ENCODE measurements around the gene HPS3. TPM values are rescaled to one million over a fixed set of nuclear protein-coding genes. Genes with fewer than 3 reads are reported as not detected.

HPS3 gene
- polyA plus RNA-seq, 1 donor from 2014 or later: 17.1 TPM

DNA sequence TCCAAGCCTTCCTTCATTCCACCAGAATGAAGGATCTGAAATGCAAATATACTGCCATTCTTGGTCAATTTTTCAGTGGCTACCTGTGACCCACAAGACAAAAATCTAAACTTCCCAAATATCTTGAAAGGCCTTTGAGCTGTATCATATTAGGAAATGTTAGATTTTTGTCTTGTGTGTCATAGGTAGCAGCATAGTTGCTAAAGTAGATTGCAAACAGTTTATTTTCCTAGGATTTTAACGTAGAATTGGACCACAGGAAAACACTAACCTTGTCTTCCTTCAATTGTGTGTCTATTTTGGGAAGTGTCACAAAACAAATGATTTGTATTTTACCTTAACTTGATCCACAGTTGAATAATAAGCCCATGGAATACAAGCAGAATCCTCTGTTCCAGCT is 49.8 kb downstream of the HPS3 start:
- Histone ChIP-seq H4K20me1 (ENCODE audit: insufficient read depth) (no peaks in the 10 kb centered on the region), H3K27me3 (ENCODE audit: insufficient read depth, low read depth, low read length) (no peaks in the 10 kb centered on the region), H3K9me2 (ENCODE audit: insufficient read depth, low read length) (no peaks in the 10 kb centered on the region), H3K36me3 (ENCODE audit: insufficient read depth, low read length) (no peaks in the 10 kb centered on the region), H3K9me3 (ENCODE audit: low read length) (peaks cover 7% of the 10 kb centered on the region), H3K4me2 (ENCODE audit: low read length) (no peak overlapping the region), H3F3A (ENCODE audit: insufficient read depth, low read length, poor library complexity, severe bottlenecking) (no peaks in the 10 kb centered on the region), H3K27ac (ENCODE audit: low read length) (no peak overlapping the region), H3K9ac (ENCODE audit: low read length) (no peak overlapping the region), H2AFZ (ENCODE audit: low read depth, low read length) (no peak overlapping the region), H3K4me3 (ENCODE audit: low read length) (no peak overlapping the region), H3K79me2 (replicated peaks; ENCODE audit: insufficient read depth, low read length) (no peaks in the 10 kb centered on the region)
- TF ChIP-seq POLR2AphosphoS5 (IDR thresholded peaks at IDR 0.05): no peak

DNA sequence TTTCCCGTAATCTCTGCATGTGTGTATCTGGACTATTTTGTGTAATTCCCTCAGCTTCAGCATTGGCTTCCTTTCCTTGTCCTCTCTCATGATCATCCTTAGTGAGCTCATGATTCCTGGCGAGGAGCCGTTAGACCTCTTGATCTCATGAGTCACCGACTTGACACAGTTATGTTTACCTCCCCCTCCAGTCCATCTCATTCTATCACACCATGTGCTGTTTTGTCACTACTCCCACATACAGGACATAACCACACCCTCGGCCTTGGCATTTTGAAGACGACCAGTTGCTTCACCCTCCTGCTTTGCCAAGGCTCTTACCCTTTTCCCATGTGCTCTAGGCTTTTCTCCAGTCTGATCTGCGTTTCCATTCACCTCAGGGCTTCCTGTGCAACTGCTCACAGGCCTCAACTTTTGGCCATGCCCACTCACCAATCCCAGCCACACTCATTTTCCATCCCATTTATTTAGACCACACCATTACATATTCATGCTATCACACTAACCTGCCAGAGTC is 50.7 kb downstream of the HPS3 start:
- TF ChIP-seq, protein P1, sequence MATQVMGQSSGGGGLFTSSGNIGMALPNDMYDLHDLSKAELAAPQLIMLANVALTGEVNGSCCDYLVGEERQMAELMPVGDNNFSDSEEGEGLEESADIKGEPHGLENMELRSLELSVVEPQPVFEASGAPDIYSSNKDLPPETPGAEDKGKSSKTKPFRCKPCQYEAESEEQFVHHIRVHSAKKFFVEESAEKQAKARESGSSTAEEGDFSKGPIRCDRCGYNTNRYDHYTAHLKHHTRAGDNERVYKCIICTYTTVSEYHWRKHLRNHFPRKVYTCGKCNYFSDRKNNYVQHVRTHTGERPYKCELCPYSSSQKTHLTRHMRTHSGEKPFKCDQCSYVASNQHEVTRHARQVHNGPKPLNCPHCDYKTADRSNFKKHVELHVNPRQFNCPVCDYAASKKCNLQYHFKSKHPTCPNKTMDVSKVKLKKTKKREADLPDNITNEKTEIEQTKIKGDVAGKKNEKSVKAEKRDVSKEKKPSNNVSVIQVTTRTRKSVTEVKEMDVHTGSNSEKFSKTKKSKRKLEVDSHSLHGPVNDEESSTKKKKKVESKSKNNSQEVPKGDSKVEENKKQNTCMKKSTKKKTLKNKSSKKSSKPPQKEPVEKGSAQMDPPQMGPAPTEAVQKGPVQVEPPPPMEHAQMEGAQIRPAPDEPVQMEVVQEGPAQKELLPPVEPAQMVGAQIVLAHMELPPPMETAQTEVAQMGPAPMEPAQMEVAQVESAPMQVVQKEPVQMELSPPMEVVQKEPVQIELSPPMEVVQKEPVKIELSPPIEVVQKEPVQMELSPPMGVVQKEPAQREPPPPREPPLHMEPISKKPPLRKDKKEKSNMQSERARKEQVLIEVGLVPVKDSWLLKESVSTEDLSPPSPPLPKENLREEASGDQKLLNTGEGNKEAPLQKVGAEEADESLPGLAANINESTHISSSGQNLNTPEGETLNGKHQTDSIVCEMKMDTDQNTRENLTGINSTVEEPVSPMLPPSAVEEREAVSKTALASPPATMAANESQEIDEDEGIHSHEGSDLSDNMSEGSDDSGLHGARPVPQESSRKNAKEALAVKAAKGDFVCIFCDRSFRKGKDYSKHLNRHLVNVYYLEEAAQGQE (IDR thresholded peaks at IDR 0.05; ENCODE audit: borderline replicate concordance): no peak
- TF ChIP-seq EP300 (conservative IDR thresholded peaks at IDR 0.05; ENCODE audit: poor library complexity, severe bottlenecking) (no peak), POLR2AphosphoS5 (IDR thresholded peaks at IDR 0.05) (no peak), MXI1 (conservative IDR thresholded peaks at IDR 0.05; ENCODE audit: poor library complexity, severe bottlenecking) (no peak), EZH2 (IDR thresholded peaks at IDR 0.05; ENCODE audit: borderline replicate concordance, insufficient read depth, low read length, poor library complexity, severe bottlenecking) (no peak), RAD21 (conservative IDR thresholded peaks at IDR 0.05) (no peak), SMC3 (conservative IDR thresholded peaks at IDR 0.05; ENCODE audit: poor library complexity) (no peak), TAF1 (IDR thresholded peaks at IDR 0.05; ENCODE audit: low read depth) (no peak)
- TF ChIP-seq, protein P2, sequence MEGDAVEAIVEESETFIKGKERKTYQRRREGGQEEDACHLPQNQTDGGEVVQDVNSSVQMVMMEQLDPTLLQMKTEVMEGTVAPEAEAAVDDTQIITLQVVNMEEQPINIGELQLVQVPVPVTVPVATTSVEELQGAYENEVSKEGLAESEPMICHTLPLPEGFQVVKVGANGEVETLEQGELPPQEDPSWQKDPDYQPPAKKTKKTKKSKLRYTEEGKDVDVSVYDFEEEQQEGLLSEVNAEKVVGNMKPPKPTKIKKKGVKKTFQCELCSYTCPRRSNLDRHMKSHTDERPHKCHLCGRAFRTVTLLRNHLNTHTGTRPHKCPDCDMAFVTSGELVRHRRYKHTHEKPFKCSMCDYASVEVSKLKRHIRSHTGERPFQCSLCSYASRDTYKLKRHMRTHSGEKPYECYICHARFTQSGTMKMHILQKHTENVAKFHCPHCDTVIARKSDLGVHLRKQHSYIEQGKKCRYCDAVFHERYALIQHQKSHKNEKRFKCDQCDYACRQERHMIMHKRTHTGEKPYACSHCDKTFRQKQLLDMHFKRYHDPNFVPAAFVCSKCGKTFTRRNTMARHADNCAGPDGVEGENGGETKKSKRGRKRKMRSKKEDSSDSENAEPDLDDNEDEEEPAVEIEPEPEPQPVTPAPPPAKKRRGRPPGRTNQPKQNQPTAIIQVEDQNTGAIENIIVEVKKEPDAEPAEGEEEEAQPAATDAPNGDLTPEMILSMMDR (IDR thresholded peaks at IDR 0.05; ENCODE audit: poor library complexity, severe bottlenecking): no peak
- no peaks in the 10 kb centered on the region for H3K36me3 ChIP-seq (ENCODE audit: insufficient read depth, low read length)
- no peak overlapping the region for H3K27ac ChIP-seq (ENCODE audit: low read length)
- no peaks in the 10 kb centered on the region for H4K20me1 ChIP-seq (ENCODE audit: insufficient read depth)
- no peak overlapping the region for H3K4me2 ChIP-seq (ENCODE audit: low read length)
- H3K9ac ChIP-seq (ENCODE audit: low read length): no peak overlapping the region
- H3K9me2 ChIP-seq (ENCODE audit: insufficient read depth, low read length): no peaks in the 10 kb centered on the region
- no peaks in the 10 kb centered on the region for H3K27me3 ChIP-seq (ENCODE audit: insufficient read depth, low read depth, low read length)
- no peaks in the 10 kb centered on the region for H3K79me2 ChIP-seq (replicated peaks; ENCODE audit: insufficient read depth, low read length)
- H2AFZ ChIP-seq (ENCODE audit: low read depth, low read length): no peak overlapping the region
- H3F3A ChIP-seq (ENCODE audit: insufficient read depth, low read length, poor library complexity, severe bottlenecking): no peaks in the 10 kb centered on the region
- H3K4me3 ChIP-seq (ENCODE audit: low read length): no peak overlapping the region
- H3K9me3 ChIP-seq (ENCODE audit: low read length): peaks cover 7% of the 10 kb centered on the region

DNA sequence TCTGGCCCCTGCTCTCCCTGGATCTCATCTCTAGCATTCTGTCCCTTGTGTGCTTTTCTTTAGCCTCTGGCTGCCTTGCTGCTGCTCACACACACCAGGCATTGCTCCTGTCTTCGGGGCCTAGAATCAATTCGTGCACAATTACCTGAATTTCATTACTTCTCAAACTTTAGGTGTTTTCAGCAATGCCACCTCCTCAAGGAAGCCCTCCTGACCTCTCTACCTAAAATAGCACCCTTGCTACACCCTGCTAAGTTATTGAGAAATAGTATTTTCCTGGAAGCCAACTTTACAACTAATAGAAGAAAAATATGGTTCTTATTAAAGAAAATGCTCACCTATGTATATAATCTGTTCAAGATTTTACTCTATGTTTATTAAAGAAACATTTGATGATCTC is 51.7 kb downstream of the HPS3 start:
- no peak overlapping the region for H3K4me3 ChIP-seq (ENCODE audit: low read length)

More for the DNA sequence above, 51.7 kb downstream of the HPS3 start:
- no peak for TF ChIP-seq EP300 (conservative IDR thresholded peaks at IDR 0.05; ENCODE audit: poor library complexity, severe bottlenecking)
- no peak for TF ChIP-seq RAD21 (conservative IDR thresholded peaks at IDR 0.05)
- TF ChIP-seq EZH2 (IDR thresholded peaks at IDR 0.05; ENCODE audit: borderline replicate concordance, insufficient read depth, low read length, poor library complexity, severe bottlenecking): no peak
- TF ChIP-seq, protein P2 (IDR thresholded peaks at IDR 0.05; ENCODE audit: poor library complexity, severe bottlenecking): no peak
- no peak for TF ChIP-seq MXI1 (conservative IDR thresholded peaks at IDR 0.05; ENCODE audit: poor library complexity, severe bottlenecking)
- no peak for TF ChIP-seq SMC3 (conservative IDR thresholded peaks at IDR 0.05; ENCODE audit: poor library complexity)
- no peak for TF ChIP-seq TAF1 (IDR thresholded peaks at IDR 0.05; ENCODE audit: low read depth)
- TF ChIP-seq, protein P1 (IDR thresholded peaks at IDR 0.05; ENCODE audit: borderline replicate concordance): no peak
- no peak for TF ChIP-seq POLR2AphosphoS5 (IDR thresholded peaks at IDR 0.05)
- peaks cover 7% of the 10 kb centered on the region for H3K9me3 ChIP-seq (ENCODE audit: low read length)
- no peak overlapping the region for H3K4me2 ChIP-seq (ENCODE audit: low read length)
- H3K79me2 ChIP-seq (replicated peaks; ENCODE audit: insufficient read depth, low read length): no peaks in the 10 kb centered on the region
- no peaks in the 10 kb centered on the region for H3F3A ChIP-seq (ENCODE audit: insufficient read depth, low read length, poor library complexity, severe bottlenecking)
- no peak overlapping the region for H3K27ac ChIP-seq (ENCODE audit: low read length)
- no peaks in the 10 kb centered on the region for H3K27me3 ChIP-seq (ENCODE audit: insufficient read depth, low read depth, low read length)
- H4K20me1 ChIP-seq (ENCODE audit: insufficient read depth): no peaks in the 10 kb centered on the region
- no peaks in the 10 kb centered on the region for H3K36me3 ChIP-seq (ENCODE audit: insufficient read depth, low read length)
- H2AFZ ChIP-seq (ENCODE audit: low read depth, low read length): no peak overlapping the region
- no peak overlapping the region for H3K9ac ChIP-seq (ENCODE audit: low read length)
- H3K9me2 ChIP-seq (ENCODE audit: insufficient read depth, low read length): no peaks in the 10 kb centered on the region
